NCI-H345 treated with DMSO at 0.1 percent for 48 hours (cell line): ENCODE measurements around the gene CIZ1.

Experiments
- DNase-seq: peaks from one replicate; lab custom pipeline; 2025; ENCODE audit not compliant: unreplicated experiment; lab: John Stamatoyannopoulos, UW

Gene CIZ1

GRCh38 chr9:128116104-128117083, 75.0 kb downstream of the CIZ1 start:
- DNase-seq: no peak
